Stimulated activated CD4-positive, alpha-beta T cell treated with anti-CD3 and anti-CD28 coated beads, Interleukin-4, amount 100 ng/mL, for 4 hours (primary cell): ENCODE results near the gene EQTN.
"Not testable (repeated sequence)": the region's sequence is repeated elsewhere in the genome, so short reads cannot be mapped to it uniquely, and the experiment has no call there.

Experiments used
- DNase-seq, 2 experiments: peaks; one replicate each; pipeline ENCODE4 v3.0.0-alpha.2; 2020

Gene EQTN

GRCh38 chr9:27292659-27293405, 4.1 kb downstream of the EQTN start:
- DNase-seq: no peak

- no peak for DNase-seq
Measured at GRCh38 chr9:27291292-27291691, 5.7 kb downstream of the EQTN start.

- no peak for DNase-seq
Measured at GRCh38 chr9:27282269-27282668, 14.7 kb downstream of the EQTN start.

- no peak for DNase-seq
Measured at GRCh38 chr9:27280860-27281259, 16.1 kb downstream of the EQTN start.

- DNase-seq: no peak
Measured at GRCh38 chr9:27280249-27280648, 16.7 kb downstream of the EQTN start.

- DNase-seq: no peak
Measured at GRCh38 chr9:27279611-27280010, 17.3 kb downstream of the EQTN start.

GRCh38 chr9:27278374-27278773, 18.6 kb downstream of the EQTN start:
- DNase-seq: no peak

GRCh38 chr9:27276193-27277030, 20.5 kb downstream of the EQTN start:
- no peak for DNase-seq

- no peak for DNase-seq
Measured at GRCh38 chr9:27273186-27273585, 23.8 kb downstream of the EQTN start.

- DNase-seq: no peak
Measured at GRCh38 chr9:27272103-27272502, 24.8 kb downstream of the EQTN start.

- DNase-seq: no peak
Measured at GRCh38 chr9:27261517-27262211, 35.3 kb downstream of the EQTN start.

GRCh38 chr9:27260789-27261516, 36.0 kb downstream of the EQTN start:
- DNase-seq: no peak

- DNase-seq: no peak
Measured at GRCh38 chr9:27258662-27259061, 38.3 kb downstream of the EQTN start.

GRCh38 chr9:27248702-27249101, 48.2 kb downstream of the EQTN start:
- no peak for DNase-seq

GRCh38 chr9:27247756-27248155, 49.2 kb downstream of the EQTN start:
- DNase-seq: no peak

- not testable (repeated sequence) for DNase-seq
Measured at GRCh38 chr9:27239648-27240047, 57.3 kb downstream of the EQTN start.
